Stimulated activated CD8-positive, alpha-beta memory T cell treated with anti-CD3 and anti-CD28 coated beads, Interleukin-4, amount 100 ng/mL, for 1 hour (primary cell): ENCODE results near the gene CDK16.
"Not testable (repeated sequence)": the region's sequence is repeated elsewhere in the genome, so short reads cannot be mapped to it uniquely, and the experiment has no call there.

ENCODE experiments used
- DNase-seq, 2 donors: peaks; one replicate each; pipeline ENCODE4 v3.0.0-alpha.2; 2020; ENCODE audit warnings: low read depth in 2 of 2, low spot score in 1 of 2

Gene CDK16

DNA sequence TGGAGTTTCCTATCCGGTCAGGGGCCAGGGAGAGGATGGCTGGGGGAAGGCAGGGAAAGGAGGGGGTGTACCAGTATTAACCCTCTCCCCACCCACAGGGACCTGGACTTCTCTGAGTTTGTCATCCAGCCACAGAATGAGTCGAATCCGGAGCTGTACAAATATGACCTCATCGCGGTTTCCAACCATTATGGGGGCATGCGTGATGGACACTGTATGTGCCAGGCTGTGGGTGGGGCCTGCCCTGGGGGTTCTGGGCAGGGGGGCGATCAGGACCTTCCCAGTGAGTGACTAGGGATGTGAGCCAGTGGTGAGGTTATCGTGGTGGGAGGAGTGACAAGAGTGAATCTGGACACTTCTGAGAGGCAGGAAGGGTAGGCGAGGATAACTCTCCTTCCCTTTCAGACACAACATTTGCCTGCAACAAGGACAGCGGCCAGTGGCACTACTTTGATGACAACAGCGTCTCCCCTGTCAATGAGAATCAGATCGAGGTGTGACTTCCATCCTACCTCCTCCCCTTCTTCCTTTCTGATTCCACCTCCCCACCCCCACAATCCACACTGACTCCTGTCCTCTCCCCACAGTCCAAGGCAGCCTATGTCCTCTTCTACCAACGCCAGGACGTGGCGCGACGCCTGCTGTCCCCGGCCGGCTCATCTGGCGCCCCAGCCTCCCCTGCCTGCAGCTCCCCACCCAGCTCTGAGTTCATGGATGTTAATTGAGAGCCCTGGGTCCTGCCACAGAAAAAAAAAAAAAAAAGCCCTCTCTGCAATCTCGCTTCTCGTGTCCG is 28.9 kb downstream of the CDK16 start:
- DNase-seq: no peak

DNA sequence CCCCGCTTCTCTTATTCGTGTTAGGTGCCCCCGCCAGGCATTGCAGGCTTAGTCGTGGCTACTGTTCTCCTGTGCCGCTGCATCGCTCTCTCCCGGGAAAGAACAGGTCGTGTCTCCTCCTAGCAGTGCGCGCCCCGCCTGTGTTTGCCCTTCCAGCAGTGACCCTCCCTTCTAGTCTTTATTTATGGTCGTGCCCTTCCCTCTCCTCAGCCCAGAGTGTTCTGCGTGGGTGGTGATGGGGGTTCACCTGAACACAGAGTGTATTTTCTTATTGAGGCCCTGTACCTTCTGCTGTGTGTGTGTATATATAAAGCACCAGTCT is 29.5 kb downstream of the CDK16 start:
- no peak for DNase-seq

DNA sequence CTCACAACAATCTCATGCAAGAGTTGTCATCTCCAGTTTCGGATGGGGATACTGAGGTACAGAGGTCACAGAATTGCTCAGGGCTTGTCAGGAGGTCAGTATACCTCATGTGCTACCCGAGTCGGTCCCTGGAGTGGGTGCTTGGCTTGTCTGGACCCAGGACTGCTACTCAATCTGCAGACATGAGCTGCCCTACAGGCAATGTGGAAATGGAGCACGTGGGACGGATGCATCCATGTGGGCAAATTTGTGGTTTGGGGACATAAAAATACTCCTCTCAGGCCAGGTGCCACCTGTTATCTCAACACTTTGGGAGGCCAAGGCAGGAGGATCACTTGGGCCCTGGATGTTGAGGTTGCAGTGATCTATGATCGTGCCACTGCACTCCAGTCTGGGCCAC is 30.1 kb downstream of the CDK16 start:
- DNase-seq: no peak

DNA sequence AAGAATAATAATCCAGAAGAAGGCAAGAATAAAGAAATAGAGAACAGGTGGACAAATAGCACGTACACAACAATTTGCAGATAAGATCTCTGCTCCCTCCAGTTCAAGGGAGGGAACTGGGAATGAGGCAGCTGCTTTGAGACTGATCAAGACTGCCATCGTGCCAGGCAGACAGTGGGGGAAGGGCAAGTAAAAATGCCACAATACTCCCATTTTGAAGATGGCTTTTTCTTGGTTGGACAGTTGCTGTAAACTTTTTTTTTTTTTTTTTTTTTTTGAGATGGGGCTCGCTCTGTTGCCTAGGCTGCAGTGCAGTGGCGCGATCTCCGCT is 31.5 kb downstream of the CDK16 start:
- DNase-seq: no peak

DNA sequence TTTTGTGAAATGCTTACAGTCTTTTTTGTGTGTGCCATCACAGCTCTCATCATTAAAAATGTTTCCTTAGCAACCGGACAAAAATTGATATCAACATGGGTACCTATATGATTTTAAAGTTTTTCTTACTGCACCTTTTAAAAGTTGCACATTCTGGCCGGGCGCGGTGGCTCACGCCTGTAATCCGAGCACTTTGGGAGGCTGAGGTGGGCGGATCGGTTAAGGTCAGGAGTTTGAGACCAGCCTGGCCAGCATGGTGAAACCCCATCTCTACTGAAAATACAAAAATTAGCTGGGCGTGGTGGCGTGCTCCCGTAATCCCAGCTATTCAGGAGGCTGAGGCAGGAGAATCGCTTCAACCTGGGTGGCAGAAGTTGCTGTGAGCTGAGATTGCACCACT is 39.1 kb downstream of the CDK16 start:
- DNase-seq: not testable (repeated sequence)

DNA sequence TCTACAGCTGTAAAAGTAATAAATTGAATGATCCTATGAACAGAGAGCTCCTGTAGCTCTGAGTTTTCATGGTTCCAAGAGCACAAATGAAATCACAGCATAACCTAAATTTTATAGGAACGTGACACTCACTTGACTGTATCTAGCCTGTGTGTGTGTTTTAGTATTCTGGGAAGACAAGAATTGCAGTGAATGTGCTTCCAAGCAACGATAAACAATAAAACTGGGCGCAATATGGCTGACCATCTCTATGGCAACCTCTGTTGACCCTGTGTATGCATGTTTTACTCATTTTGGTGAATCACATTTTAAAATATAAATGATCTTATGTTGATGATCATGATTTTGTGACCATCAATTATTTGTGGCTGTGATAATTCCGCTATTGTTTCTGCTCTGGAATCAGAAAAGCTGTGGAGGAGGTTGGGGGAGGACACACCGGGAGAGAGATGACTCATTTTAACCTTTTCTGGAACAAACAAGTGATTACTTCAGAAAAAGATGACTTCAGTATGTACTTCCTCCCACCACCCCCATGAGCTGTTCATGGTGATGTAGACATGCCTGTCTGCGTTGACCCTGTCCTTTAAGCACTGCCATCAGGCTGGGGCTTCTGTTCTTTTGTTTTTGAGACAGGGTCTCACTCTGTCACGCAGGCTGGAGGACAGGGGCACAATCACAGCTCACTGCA is 46.1 kb downstream of the CDK16 start:
- no peak for DNase-seq

DNA sequence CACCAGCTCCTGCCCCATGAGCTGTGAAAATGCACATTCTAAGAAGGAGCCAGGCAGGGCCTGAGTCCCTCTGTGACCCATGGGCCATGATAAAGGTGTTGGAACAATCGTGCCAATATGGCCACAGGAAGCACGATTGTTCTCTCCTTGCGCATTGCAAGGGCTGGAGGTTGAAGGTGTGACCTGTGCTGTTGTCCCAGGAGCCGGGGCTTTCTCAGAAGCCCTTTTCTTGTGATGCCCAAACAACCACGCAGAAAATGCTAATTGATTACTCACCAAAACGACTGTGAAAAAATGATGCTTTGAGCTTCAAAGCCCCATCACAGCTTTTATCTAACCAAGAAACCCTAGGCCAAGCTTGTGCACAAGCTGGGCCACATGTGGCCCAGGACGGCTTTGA is 48.2 kb downstream of the CDK16 start:
- DNase-seq: no peak

DNA sequence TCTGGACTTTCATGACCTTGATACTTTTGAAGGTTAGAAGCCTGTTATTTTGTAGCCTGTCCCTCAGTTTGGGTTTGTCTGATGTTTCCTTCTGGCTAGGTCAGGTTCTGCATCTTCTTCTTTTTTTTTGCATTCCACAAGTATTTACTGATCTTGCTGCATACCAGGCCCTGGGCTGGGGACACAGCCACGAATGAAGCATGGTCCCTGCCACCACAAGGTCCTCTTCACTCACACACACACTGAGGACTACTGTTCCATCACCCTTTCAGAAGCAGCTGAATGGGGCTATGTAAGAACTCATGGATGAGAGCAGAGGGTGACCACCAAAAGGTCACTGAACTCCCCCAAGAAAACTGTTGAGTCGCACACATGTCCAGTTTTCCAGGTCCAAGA is 53.5 kb downstream of the CDK16 start:
- DNase-seq: no peak

DNA sequence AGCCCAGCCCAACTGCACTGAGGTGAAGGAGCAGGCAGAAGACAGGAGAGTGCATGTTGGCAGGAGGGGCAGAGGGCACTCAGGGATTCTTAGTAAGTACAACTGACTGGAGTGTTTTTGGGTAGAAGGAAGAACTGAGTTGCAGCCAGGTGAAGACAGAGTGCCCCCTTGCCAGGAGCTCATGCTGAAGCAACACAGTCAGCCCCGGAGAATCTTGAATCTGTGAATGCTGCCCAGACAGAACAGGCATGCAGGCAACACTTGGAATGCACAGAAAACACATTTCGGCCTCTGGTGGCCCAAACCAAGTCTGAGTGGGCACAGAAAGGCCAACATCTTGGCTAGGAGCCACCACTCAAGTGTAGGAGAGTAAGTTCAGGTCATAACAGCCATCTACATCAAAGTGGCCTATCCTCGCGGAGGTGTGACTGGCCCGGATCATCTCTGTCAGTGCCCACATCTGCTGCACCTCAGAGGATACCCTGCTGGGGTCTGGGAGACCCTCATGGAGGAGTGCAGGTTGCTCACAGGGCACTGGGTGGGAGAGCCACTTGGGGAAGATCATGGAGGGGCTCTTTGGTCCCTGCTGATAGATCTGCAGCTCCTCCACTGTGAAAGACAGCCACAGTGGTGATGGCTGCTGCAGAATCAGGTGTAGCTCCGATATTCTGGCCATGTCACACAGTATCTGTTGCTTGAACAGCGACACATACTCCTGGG is 54.7 kb downstream of the CDK16 start:
- DNase-seq: no peak

DNA sequence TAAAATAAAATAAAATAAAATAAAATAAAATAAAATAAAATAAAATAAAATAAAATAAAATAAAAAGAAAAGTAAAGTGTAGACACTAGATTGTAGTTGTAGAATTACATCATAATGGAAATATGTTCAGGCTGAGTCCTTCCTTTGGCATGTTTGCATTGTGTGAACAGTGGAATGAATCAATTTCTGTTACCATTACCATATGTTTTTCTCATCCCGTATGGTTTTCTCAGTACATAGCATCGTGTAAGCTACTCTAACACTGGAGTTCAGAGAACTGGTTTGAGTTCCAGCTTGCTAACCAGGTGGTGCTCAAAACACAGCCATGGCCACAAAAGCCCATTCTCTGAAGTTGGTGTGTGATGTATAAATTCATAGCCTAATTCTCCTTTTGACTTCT is 60.2 kb downstream of the CDK16 start:
- no peak for DNase-seq
